K562 (cell line): ENCODE data around the gene GLB1L. TPM values are rescaled to one million over a fixed set of nuclear protein-coding genes. Genes with fewer than 3 reads are reported as not detected.

Experiments used
- BHLHE40 ChIP-seq: IDR thresholded peaks from 2 replicates; pipeline ENCODE4 v1.6.1; 2011; ENCODE audit warnings: low read length, improper control_type of control experiment
- C11orf30 ChIP-seq: fragments of 450-650 bp; IDR thresholded peaks from 2 replicates; pipeline ENCODE4 v1.6.1; 2016; ENCODE audit warnings: low read depth, mild to moderate bottlenecking
- DPF2 ChIP-seq: fragments of 450-650 bp; IDR thresholded peaks from 2 replicates; pipeline ENCODE4 v1.6.1; 2016
- ELF1 ChIP-seq: fragments of 200-800 bp; sonication (Bioruptor generic); IDR thresholded peaks from 2 replicates; pipeline ENCODE4 v1.6.1; 2016; ENCODE audit warnings: missing genetic modification characterization, missing compliant biosample characterization
- EP400 ChIP-seq: fragments of 450-650 bp; IDR thresholded peaks from 2 replicates; pipeline ENCODE4 v1.6.1; 2017; ENCODE audit warnings: antibody characterized with exemption, mild to moderate bottlenecking, moderate library complexity
- ETV1 ChIP-seq: fragments of 450-650 bp; conservative IDR thresholded peaks from 2 replicates; pipeline ENCODE4 v1.6.1; 2016; ENCODE audit warnings: missing genetic modification characterization, control low read depth, low read depth, missing compliant biosample characterization
- FOSL1 ChIP-seq: fragments of 200-800 bp; sonication (Bioruptor generic); conservative IDR thresholded peaks from 2 replicates; pipeline ENCODE4 v1.6.1; 2016; ENCODE audit warnings: missing genetic modification characterization, missing compliant biosample characterization
- KDM1A ChIP-seq, 2 experiments: fragments of 450-650 bp; IDR thresholded peaks; 2 replicates each; pipeline ENCODE4 v1.6.1; 2016; ENCODE audit warnings: mild to moderate bottlenecking in 2 of 2
- MAFF ChIP-seq: IDR thresholded peaks from 2 replicates; pipeline ENCODE4 v1.6.1; 2012; ENCODE audit warnings: low read length, improper control_type of control experiment
- MAX ChIP-seq: sonication (generic); formaldehyde crosslinking; IDR thresholded peaks from 2 replicates; pipeline ENCODE4 v1.9.0; 2022; ENCODE audit warnings: mild to moderate bottlenecking, missing genetic modification reagents
- MNT ChIP-seq, 2 experiments: fragments of 450-650 bp; conservative IDR thresholded peaks; 2 replicates each; pipeline ENCODE4 v1.6.1; 2017; ENCODE audit warnings: mild to moderate bottlenecking in 2 of 2, moderate library complexity in 2 of 2
- NFE2 ChIP-seq: IDR thresholded peaks from 2 replicates; pipeline ENCODE4 v1.6.1; 2014; ENCODE audit warnings: antibody characterized with exemption, low read depth
- POLR2AphosphoS2 ChIP-seq: IDR thresholded peaks from 2 replicates; pipeline ENCODE4 v1.6.1; 2012; ENCODE audit warnings: low read length, improper control_type of control experiment
- PPARD ChIP-seq: fragments of 250-450 bp; sonication (Bioruptor Pico); IDR thresholded peaks from 2 replicates; pipeline ENCODE4 v1.8.0; 2022; ENCODE audit warnings: inconsistent platforms, mild to moderate bottlenecking, moderate library complexity
- SETDB1 ChIP-seq: IDR thresholded peaks from one replicate; pipeline ENCODE4 v1.6.1; 2012; ENCODE audit warnings: low read length, control low read depth, inconsistent platforms
- SIN3A ChIP-seq, 2 experiments: fragments of 150-350 bp in 1 of 2; IDR thresholded peaks; 2 replicates each; pipeline ENCODE4 v1.6.1; 2011 to 2016; ENCODE audit warnings: borderline replicate concordance in 2 of 2, low read depth in 2 of 2, low read length in 2 of 2, mild to moderate bottlenecking in 2 of 2, moderate library complexity in 2 of 2; ENCODE audit not compliant: control insufficient read depth in 1 of 2
- SPI1 ChIP-seq: IDR thresholded peaks from 2 replicates; pipeline ENCODE4 v1.6.1; 2011; ENCODE audit warnings: low read depth, low read length, control low read depth, borderline replicate concordance
- TAF1 ChIP-seq: IDR thresholded peaks from 2 replicates; pipeline ENCODE4 v1.6.1; 2011; ENCODE audit warnings: mild to moderate bottlenecking, low read length, moderate library complexity; ENCODE audit not compliant: insufficient read depth, control insufficient read depth, severe bottlenecking; ENCODE audit errors: extremely low read depth
- TEAD1 ChIP-seq, 2 experiments: fragments of 450-650 bp in 1 of 2; sonication (generic) in 1 of 2; formaldehyde crosslinking; IDR thresholded peaks; 2 replicates each; pipeline versions ENCODE4 v1.4.0 to v1.8.0; 2020 to 2022; ENCODE audit warnings: mild to moderate bottlenecking in 2 of 2, missing genetic modification reagents in 1 of 2
- ZFX ChIP-seq: sonication (generic); formaldehyde crosslinking; IDR thresholded peaks from 2 replicates; pipeline ENCODE4 v1.8.0; 2022; ENCODE audit warnings: mild to moderate bottlenecking, missing genetic modification reagents, moderate library complexity
- ZNF280B ChIP-seq: fragments of 250-450 bp; sonication (Bioruptor Pico); IDR thresholded peaks from 2 replicates; pipeline ENCODE4 v1.5.1; 2021; ENCODE audit warnings: mild to moderate bottlenecking
- ZNF444 ChIP-seq: fragments of 250-450 bp; sonication (Bioruptor Pico); IDR thresholded peaks from 2 replicates; pipeline ENCODE4 v1.4.0; 2020; ENCODE audit warnings: mild to moderate bottlenecking, moderate library complexity
- ZNF766 ChIP-seq: fragments of 200-800 bp; sonication (Bioruptor generic); conservative IDR thresholded peaks from 2 replicates; pipeline ENCODE4 v1.6.1; 2016; ENCODE audit warnings: missing genetic modification characterization, missing compliant biosample characterization
- polyA plus RNA-seq, 8 experiments: library from polyadenylated mRNA; depleted of rRNA in 4 of 8; stranded (reverse) in 5 of 8; unstranded in 3 of 8; fragments of >200 nt; fragmentation: Nextera tagmentation in 2 of 8; fragmentation: Illumina TruSeq in 1 of 8; extraction: Ambion mirVana in 2 of 8; extraction: Trizol in 1 of 8; gene quantifications; 2 replicates each; pipeline versions ENCODE4 v1.2.1 to v1.2.3, GENCODE V29; 2011 to 2014; ENCODE audit warnings: inconsistent platforms in 1 of 8, missing spikeins in 1 of 8
- total RNA-seq, 7 experiments: library from RNA; depleted of rRNA in 6 of 7; stranded (reverse); fragments of >200 nt in 6 of 7; fragmentation: Illumina TruSeq in 2 of 7; extraction: Trizol in 2 of 7; gene quantifications; 2 replicates each; pipeline versions ENCODE4 v1.2.1 to v1.2.3, GENCODE V29; 2011 to 2021; ENCODE audit warnings: low replicate concordance in 1 of 7

The GLB1L gene
- total and polyA plus RNA-seq, 9 of the 15 experiments (the other 6 are each of a cell fraction or from before 2014, with no cell fraction given) = 0.42 to 2.9 (median 2.5) TPM

- no peak for TF ChIP-seq POLR2AphosphoS2
- TF ChIP-seq MAX (CRISPR knock-in tag) = peak; percentile 71
- peak; percentile 24; the same call in 1 of the 2 replicates for TF ChIP-seq ZFX (CRISPR knock-in tag)
- no peak for TF ChIP-seq SETDB1
- no peak for TF ChIP-seq PPARD (CRISPR knock-in tag)
- no peak for TF ChIP-seq ELF1 (tag)
- TF ChIP-seq SPI1 = peak; percentile 45; the same call in 1 of the 2 replicates
- no peak for TF ChIP-seq ZNF280B
- TF ChIP-seq ETV1 = 0 out of 2 replicates have a peak, but pooled peaks have one; percentile 4
- peak; percentile 79 for TF ChIP-seq NFE2
- TF ChIP-seq TAF1 = peak; percentile 13
- no peak for TF ChIP-seq ZNF444 (CRISPR knock-in tag)
- TF ChIP-seq TEAD1 (CRISPR knock-in tag; IDR thresholded peaks at IDR 0.05) = 0 out of 4 replicates have a peak, but pooled peaks of 1 of the 2 experiments have one; percentile 20
- TF ChIP-seq FOSL1 (tag) = peak; percentile 28; the same call in 1 of the 2 replicates
- TF ChIP-seq BHLHE40 = peak; percentile 64
- TF ChIP-seq DPF2 = 0 out of 2 replicates have a peak, but pooled peaks have one; percentile 3
- TF ChIP-seq EP400 = peak; percentile 64; the same call in 1 of the 2 replicates
- peak; percentile 74 for TF ChIP-seq C11orf30
- TF ChIP-seq ZNF766 (CRISPR knock-in tag) = no peak
- TF ChIP-seq MAFF = peak; percentile 18; the same call in 1 of the 2 replicates
- 0 out of 4 replicates have a peak, but pooled peaks of 1 of the 2 experiments have one; percentile 10 for TF ChIP-seq KDM1A (IDR thresholded peaks at IDR 0.05)
- TF ChIP-seq SIN3A (IDR thresholded peaks at IDR 0.05; ENCODE audit: borderline replicate concordance in 2 of 2, control insufficient read depth in 1 of 2, low read depth in 2 of 2, low read length in 2 of 2) = peak in 1 of 2 experiments; percentile 50; a peak in 1 of 4 replicates
- TF ChIP-seq MNT (conservative IDR thresholded peaks at IDR 0.05) = peak; percentile 58 to 72; a peak in 3 of 4 replicates
Observed at GRCh38 chr2:219252900-219253752, 7.9 kb upstream of the GLB1L start, which contains the start of gene TUBA4B (continued).
